ENCODE data around the gene FBXO36. TPM values are rescaled to one million over a fixed set of nuclear protein-coding genes. Genes with fewer than 3 reads are reported as not detected.

The FBXO36 gene
- total RNA-seq, 1 donor from 2014 or later = 3.4 TPM

DNA sequence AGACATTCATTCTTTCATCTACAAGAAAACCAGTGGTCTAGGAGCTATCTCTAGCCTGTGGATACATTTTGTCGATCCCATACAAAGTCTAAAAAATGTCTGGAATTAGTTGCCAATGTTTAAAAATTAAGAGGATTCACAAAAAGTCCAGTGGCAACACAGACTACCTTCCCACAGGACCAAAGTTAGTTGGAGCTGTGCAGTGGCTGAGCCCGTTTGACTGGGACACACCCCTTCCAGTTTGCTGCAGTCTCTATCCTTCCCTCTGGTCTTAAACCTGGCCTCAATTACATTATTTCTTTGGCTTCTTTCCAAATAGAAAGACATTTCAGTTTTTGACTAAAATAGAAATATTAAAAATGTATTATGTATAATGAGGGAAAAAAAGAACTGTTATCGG lies 127.8 kb downstream of the FBXO36 start:
- Mint-ChIP-seq H3K9me3 (ENCODE audit: unreplicated experiment) (no peaks in the 10 kb centered on the region), H3K27me3 (ENCODE audit: unreplicated experiment) (peaks cover 2% of the 10 kb centered on the region), H3K4me3 (ENCODE audit: unreplicated experiment) (no peak overlapping the region), H3K4me1 (ENCODE audit: low read depth, unreplicated experiment) (no peaks in the 10 kb centered on the region), H3K36me3 (ENCODE audit: unreplicated experiment) (no peaks in the 10 kb centered on the region), H3K27ac (ENCODE audit: unreplicated experiment) (no peak overlapping the region)
- no peak for DNase-seq
- TF ChIP-seq, protein P1, sequence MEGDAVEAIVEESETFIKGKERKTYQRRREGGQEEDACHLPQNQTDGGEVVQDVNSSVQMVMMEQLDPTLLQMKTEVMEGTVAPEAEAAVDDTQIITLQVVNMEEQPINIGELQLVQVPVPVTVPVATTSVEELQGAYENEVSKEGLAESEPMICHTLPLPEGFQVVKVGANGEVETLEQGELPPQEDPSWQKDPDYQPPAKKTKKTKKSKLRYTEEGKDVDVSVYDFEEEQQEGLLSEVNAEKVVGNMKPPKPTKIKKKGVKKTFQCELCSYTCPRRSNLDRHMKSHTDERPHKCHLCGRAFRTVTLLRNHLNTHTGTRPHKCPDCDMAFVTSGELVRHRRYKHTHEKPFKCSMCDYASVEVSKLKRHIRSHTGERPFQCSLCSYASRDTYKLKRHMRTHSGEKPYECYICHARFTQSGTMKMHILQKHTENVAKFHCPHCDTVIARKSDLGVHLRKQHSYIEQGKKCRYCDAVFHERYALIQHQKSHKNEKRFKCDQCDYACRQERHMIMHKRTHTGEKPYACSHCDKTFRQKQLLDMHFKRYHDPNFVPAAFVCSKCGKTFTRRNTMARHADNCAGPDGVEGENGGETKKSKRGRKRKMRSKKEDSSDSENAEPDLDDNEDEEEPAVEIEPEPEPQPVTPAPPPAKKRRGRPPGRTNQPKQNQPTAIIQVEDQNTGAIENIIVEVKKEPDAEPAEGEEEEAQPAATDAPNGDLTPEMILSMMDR (IDR thresholded peaks at IDR 0.05; ENCODE audit: partially characterized antibody, unreplicated experiment) = no peak

DNA sequence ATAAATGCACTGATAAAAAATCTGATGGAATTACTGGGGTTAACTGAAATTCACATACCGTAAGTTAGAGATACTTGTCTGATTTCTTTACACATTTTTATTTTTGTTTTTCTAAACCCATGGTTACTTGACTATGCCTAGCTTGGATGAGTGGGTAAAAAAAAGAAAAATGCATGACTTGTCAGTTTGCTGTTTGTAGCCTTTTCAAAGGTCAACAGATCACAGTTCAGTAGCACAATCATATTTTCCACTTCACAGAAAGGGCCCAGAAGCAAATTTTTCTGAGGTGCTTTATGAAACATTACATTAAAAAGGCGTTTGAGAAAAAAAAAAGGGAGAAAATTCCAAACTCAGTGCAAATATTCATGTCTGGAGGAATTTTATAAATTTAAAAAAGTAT lies 130.0 kb downstream of the FBXO36 start:
- Mint-ChIP-seq H3K9me3 (ENCODE audit: unreplicated experiment) (no peaks in the 10 kb centered on the region), H3K4me1 (ENCODE audit: low read depth, unreplicated experiment) (no peaks in the 10 kb centered on the region), H3K36me3 (ENCODE audit: unreplicated experiment) (no peaks in the 10 kb centered on the region), H3K4me3 (ENCODE audit: unreplicated experiment) (no peak overlapping the region), H3K27me3 (ENCODE audit: unreplicated experiment) (peaks cover 2% of the 10 kb centered on the region), H3K27ac (ENCODE audit: unreplicated experiment) (no peak overlapping the region)
- no peak for DNase-seq
- TF ChIP-seq, protein P1 (IDR thresholded peaks at IDR 0.05; ENCODE audit: partially characterized antibody, unreplicated experiment) = no peak

DNA sequence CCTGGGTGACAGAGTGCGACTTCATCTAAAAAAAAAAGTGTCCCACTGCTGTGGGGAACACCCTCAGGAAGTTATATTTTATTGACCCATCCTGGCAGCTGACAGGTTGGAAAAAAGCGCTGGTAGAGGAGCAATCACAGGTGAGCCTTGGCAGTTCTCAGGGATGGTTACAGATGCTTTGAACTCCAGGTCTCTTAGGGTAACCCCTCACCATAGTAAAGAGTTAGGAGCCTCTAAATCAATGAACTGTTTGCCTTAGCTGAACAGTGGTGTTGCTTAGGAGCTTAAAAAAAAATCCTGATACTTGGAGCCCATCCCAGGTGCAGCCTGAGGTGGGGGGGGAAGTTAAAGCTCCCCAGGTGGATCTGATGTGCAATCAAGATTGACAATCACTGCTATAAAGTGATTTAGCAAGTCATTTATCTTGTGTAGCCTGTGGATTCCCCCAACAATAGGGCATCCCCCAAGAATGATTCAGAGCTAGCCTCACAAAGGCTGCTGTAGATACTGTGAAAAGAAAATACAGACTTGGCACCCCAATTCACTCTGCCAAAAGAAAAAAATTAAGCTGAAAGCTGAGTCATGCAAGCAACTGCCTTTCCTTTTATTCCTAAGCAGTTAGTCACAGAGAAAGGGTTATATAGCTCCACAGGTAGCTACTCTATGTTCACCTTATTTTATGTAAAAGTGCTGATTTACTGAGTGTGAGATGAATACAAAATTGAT lies 131.6 kb downstream of the FBXO36 start:
- no peaks in the 10 kb centered on the region for H3K4me1 Mint-ChIP-seq (ENCODE audit: low read depth, unreplicated experiment)
- no peak overlapping the region for H3K27ac Mint-ChIP-seq (ENCODE audit: unreplicated experiment)
- H3K36me3 Mint-ChIP-seq (ENCODE audit: unreplicated experiment) = no peaks in the 10 kb centered on the region
- TF ChIP-seq, protein P1 (IDR thresholded peaks at IDR 0.05; ENCODE audit: partially characterized antibody, unreplicated experiment) = no peak
- DNase-seq = no peak
- H3K27me3 Mint-ChIP-seq (ENCODE audit: unreplicated experiment) = peaks cover 2% of the 10 kb centered on the region
- H3K9me3 Mint-ChIP-seq (ENCODE audit: unreplicated experiment) = no peaks in the 10 kb centered on the region
- H3K4me3 Mint-ChIP-seq (ENCODE audit: unreplicated experiment) = no peak overlapping the region

DNA sequence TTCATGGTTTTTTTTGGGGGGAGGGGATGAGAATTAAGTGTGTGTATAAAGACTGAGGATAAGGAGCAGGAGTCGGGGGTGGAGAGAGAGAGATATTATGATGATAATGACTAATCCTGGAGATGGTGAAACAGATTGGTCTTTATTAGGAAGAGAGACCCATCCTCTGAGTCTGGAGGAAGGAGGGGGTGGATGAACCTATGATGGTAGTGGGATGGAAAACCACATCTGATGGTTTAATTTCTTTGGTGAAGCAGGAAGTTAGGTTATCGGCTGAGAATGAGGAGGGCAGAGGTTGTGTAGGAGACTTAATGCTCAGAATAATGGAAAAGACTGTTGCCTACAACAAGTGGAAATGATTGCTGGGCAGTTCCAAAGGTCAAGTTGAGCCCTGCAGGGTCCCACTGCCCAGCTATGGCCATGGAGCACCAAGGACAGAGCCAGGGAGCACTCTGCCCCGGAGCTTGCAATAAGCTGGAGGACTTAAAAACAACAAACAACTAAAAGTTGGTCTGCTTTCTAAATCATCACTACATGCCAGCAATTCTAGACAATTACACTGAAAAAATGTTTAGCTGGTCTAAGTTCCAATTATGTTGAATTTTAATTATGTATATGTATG lies 138.5 kb downstream of the FBXO36 start:
- no peak overlapping the region for H3K4me3 Mint-ChIP-seq (ENCODE audit: unreplicated experiment)
- TF ChIP-seq, protein P1 (IDR thresholded peaks at IDR 0.05; ENCODE audit: partially characterized antibody, unreplicated experiment) = no peak
- H3K9me3 Mint-ChIP-seq (ENCODE audit: unreplicated experiment) = no peaks in the 10 kb centered on the region
- no peak for DNase-seq
- H3K4me1 Mint-ChIP-seq (ENCODE audit: low read depth, unreplicated experiment) = no peaks in the 10 kb centered on the region
- H3K27me3 Mint-ChIP-seq (ENCODE audit: unreplicated experiment) = no peaks in the 10 kb centered on the region
- H3K36me3 Mint-ChIP-seq (ENCODE audit: unreplicated experiment) = no peaks in the 10 kb centered on the region
- H3K27ac Mint-ChIP-seq (ENCODE audit: unreplicated experiment) = no peak overlapping the region

Other genes with a start within 250 kb of the FBXO36 start
- 36.0 TPM for gene DNER, start 207.9 kb upstream of the FBXO36 start, total RNA-seq (ENCODE audit: unreplicated experiment)
- 192 TPM for gene TRIP12, start 494 bp upstream of the FBXO36 start, total RNA-seq (ENCODE audit: unreplicated experiment)
- 4.4 TPM for gene SLC16A14, start 146.4 kb downstream of the FBXO36 start, total RNA-seq (ENCODE audit: unreplicated experiment)

Measured in glutamatergic neuron (in vitro differentiated cells).